Measurements from ENCODE around the gene OR52M1. TPM values are rescaled to one million over a fixed set of nuclear protein-coding genes. Genes with fewer than 3 reads are reported as not detected.

OR52M1 gene
- total RNA-seq, 4 donors from 2014 or later = not detected

DNA sequence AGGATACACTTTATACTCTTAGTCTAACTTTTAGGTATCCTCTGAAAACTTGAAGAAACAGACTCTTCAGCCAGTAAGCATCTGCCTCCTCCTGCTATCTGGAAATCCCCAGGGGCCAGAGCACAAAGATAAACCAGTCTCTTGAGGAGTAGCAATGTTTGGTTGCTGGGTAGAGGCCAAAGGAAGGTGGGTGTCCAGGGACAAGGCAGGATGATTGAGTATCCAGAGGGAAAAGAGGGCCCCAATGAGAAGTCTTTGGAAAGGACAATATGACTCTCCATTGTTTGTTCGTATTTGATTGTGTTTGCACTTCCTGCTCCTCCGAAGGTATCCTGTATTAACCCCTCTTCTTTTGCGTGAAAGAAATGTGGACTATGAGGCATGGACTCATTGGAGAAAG lies 44.0 kb downstream of the OR52M1 start:
- H3K27me3 ChIP-seq = no peaks in the 10 kb centered on the region
- no peak for DNase-seq
- no peak for TF ChIP-seq POLR2A (IDR thresholded peaks at IDR 0.05)
- TF ChIP-seq, protein P1, sequence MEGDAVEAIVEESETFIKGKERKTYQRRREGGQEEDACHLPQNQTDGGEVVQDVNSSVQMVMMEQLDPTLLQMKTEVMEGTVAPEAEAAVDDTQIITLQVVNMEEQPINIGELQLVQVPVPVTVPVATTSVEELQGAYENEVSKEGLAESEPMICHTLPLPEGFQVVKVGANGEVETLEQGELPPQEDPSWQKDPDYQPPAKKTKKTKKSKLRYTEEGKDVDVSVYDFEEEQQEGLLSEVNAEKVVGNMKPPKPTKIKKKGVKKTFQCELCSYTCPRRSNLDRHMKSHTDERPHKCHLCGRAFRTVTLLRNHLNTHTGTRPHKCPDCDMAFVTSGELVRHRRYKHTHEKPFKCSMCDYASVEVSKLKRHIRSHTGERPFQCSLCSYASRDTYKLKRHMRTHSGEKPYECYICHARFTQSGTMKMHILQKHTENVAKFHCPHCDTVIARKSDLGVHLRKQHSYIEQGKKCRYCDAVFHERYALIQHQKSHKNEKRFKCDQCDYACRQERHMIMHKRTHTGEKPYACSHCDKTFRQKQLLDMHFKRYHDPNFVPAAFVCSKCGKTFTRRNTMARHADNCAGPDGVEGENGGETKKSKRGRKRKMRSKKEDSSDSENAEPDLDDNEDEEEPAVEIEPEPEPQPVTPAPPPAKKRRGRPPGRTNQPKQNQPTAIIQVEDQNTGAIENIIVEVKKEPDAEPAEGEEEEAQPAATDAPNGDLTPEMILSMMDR (IDR thresholded peaks at IDR 0.05) = no peak

DNA sequence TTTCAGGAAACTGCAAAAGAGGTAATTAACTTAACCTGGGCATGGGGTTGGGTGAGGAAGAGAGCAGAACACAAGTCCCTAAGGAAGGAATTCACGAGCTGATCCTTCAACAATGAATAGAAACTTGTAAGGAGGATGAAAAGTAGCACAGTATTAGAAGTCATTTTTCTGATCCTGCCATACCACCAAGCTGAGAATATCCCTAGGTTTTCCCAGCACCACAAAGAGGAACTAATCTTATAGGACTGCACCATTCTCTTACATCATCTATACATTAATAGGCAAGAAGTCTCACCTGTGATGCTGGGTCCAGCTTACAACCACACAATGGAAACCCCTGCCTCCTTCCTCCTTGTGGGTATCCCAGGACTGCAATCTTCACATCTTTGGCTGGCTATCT lies 48.7 kb downstream of the OR52M1 start, which contains the start of gene OR52I1:
TSS of gene OR52I1 (plus strand) at position 301 of the 400 bp plus-strand sequence. CDS start at position 301, 0 bp downstream.
- Histone ChIP-seq H3K27ac (no peak within 1 kb of the TSS), H3K4me1 (no peaks in the 10 kb centered on the region), H3K9me3 (no peaks in the 10 kb centered on the region), H3K4me3 (no peak within 1 kb of the TSS), H3K27me3 (no peaks in the 10 kb centered on the region), H3K36me3 (peaks cover 0 to 5% (median 0%) of the 10 kb centered on the region in 3 donors)
- no peak for TF ChIP-seq POLR2A (IDR thresholded peaks at IDR 0.05)
- TF ChIP-seq, protein P1 (IDR thresholded peaks at IDR 0.05) = no peak
- DNase-seq = no peak

More for the DNA sequence above, 44.0 kb downstream of the OR52M1 start:
- Histone ChIP-seq H3K4me1 (no peaks in the 10 kb centered on the region), H3K27ac (no peak overlapping the region), H3K9me3 (no peaks in the 10 kb centered on the region), H3K4me3 (no peak overlapping the region), H3K36me3 (no peaks in the 10 kb centered on the region)

Other genes starting within 250 kb of the OR52M1 start
- not detected for gene OR52B4, start 176.8 kb upstream of the OR52M1 start, total RNA-seq
- gene TRIM21, start 151.5 kb upstream of the OR52M1 start, total RNA-seq = 10 to 100 TPM; 17.2 to 30.4 (median 19.8) TPM
- not detected for gene OR52K2, start 95.9 kb upstream of the OR52M1 start, total RNA-seq
- not detected for gene OR52K1, start 62.5 kb upstream of the OR52M1 start, total RNA-seq
- gene OR52I2, start 36.6 kb downstream of the OR52M1 start, total RNA-seq = not detected
- gene OR52I1, start 48.8 kb downstream of the OR52M1 start, total RNA-seq = not detected
- 10 to 100 TPM in 3 of 4 donors, 1 to 10 TPM in 1; 3.3 to 19.6 (median 15.6) TPM for gene TRIM68, start 63.0 kb downstream of the OR52M1 start, total RNA-seq
- not detected for gene OR51D1, start 92.3 kb downstream of the OR52M1 start, total RNA-seq
- 1 to 10 TPM in 1 of 4 donors, under 1 TPM in 2, not detected in 1; 0.70 to 1.2 (median 0.85) TPM for gene OR51E1, start 98.8 kb downstream of the OR52M1 start, total RNA-seq
- gene OR51E2, start 152.7 kb downstream of the OR52M1 start, total RNA-seq = under 1 TPM in 2 of 4 donors, not detected in 2; 0.67 to 0.85 TPM
- not detected for gene MMP26, start 159.6 kb downstream of the OR52M1 start, total RNA-seq
- gene OR51F1, start 224.7 kb downstream of the OR52M1 start, total RNA-seq = not detected